Hypothalamus (tissue), 51 donors: ENCODE measurements around the gene LPGAT1.
A peak's percentile ranks its signal among the peaks of the same experiment; 100 is the strongest.
"Not testable (repeated sequence)": the region's sequence is repeated elsewhere in the genome, so short reads cannot be mapped to it uniquely, and the experiment has no call there.

Experiments used
- DNase-seq, 51 donors: peaks; one replicate each; lab custom pipeline; 2025; lab: John Stamatoyannopoulos, UW

The LPGAT1 gene, protein sequence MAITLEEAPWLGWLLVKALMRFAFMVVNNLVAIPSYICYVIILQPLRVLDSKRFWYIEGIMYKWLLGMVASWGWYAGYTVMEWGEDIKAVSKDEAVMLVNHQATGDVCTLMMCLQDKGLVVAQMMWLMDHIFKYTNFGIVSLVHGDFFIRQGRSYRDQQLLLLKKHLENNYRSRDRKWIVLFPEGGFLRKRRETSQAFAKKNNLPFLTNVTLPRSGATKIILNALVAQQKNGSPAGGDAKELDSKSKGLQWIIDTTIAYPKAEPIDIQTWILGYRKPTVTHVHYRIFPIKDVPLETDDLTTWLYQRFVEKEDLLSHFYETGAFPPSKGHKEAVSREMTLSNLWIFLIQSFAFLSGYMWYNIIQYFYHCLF

DNA sequence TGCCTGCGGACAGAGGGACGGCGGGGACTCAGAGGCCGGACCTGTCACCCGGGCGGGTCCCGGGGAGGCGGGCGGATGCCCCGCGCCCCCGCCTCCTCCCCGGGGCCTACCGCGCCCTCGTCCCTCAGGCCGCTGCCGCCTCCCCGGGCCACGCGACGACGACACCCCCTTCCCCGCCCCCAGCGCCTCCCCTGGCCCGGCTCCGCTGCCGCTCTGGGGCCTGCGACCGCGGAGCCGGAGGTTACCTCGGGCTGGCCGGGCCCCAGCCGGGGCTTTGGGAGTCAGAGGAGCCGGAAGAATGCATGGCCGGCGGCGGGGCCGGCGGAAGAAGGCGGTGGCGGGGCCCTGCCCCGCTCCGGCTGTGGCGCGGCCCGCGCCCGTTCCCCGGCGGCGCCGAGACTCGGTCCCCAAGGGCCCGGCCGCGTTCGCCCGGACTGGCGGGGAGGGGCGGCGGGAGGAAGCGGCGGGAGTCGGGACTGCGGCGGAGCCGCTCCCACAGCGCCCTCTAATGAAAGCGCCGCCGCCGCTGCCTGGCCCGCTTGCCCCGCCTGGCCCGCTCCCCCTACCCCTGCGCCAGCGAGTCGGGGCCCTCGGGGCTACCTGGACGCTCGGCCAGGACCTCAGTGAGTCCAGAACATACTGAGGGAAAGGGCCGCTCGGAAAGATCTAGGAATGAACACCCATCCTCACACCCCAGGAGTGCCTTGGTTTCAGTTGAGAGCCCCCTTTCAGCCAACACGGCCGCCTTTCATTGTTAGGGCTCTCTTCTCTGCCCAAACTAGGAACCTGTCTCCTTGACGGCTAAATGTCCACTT lies at the start of gene LPGAT1:
LPGAT1 (minus strand) TSS at position 436 of the 815 bp plus-strand sequence. CDS start 1,467 bp downstream, outside the sequence.
- DNase-seq, result peak; percentile 29 to 92 (median 73)

DNA sequence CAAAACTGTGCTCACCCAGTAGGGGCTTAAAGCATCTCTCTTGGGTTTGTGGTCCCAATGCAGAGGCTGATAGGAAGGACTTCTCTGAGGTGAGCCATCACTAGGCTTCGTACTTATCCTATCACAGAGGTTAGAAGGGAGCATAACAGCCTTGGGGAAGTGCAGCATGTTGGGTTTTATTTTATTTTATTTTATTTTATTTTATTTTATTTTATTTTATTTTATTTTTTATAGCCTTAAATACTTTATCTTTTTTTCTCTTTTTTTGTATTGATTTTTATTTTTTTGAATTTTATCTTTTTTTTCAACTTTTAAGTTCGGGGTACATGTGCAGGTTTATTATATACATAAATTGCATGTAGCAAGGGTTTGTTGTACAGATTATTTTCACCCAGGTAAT lies 48.9 kb upstream of the LPGAT1 start:
- no peak for DNase-seq

DNA sequence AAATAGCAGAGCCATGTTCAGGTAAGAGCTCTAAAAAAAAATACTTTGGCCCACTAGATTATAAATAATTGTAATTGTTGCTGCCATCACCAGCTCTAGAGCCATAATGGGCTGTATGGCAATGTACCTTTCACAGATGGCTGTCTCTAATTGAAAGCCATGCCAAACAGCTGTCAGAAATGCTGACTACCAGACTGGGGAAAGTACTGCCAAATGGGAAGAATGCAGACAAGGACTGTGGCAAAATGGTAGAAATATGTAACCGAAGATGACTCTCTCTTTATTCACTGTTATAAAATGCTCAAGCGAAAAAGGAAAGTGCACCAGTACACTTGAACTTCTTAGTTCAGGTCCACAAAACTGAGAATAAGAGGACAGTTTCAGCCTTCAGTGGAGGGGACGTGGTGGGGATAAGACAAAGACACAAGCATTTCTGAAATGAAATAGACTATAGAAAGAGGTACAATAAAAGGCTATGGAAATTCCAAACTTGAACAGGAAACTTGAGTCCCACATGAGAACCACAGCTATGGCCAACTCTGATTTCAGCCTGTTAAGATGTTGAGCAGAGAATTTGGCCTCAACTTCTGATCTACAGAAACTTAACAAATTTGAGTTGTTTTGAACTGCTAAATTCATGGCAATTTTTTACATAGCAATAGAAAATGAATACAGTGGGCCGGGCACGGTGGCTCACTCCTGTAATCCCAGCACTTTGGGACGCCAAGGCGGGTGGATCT lies 46.5 kb upstream of the LPGAT1 start:
- no peak for DNase-seq

DNA sequence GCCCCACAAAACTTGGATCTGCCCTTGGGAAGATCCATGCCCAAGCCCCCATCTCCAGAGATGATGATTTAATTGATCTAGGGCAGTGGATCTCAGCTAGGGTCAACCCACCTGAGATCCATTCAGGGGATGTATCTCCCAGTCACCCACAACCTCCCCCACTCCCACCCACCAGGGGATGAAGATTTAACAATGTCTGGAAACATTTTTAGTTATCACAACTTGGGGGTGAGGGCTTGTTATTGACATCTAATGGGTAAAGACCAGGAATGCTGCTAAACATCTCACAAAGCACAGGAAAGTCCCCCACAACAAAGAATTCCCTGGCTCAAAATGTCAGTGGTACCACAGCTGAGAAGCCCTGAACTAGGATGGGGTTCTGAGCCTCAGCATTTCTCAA lies 45.0 kb upstream of the LPGAT1 start:
- no peak for DNase-seq

DNA sequence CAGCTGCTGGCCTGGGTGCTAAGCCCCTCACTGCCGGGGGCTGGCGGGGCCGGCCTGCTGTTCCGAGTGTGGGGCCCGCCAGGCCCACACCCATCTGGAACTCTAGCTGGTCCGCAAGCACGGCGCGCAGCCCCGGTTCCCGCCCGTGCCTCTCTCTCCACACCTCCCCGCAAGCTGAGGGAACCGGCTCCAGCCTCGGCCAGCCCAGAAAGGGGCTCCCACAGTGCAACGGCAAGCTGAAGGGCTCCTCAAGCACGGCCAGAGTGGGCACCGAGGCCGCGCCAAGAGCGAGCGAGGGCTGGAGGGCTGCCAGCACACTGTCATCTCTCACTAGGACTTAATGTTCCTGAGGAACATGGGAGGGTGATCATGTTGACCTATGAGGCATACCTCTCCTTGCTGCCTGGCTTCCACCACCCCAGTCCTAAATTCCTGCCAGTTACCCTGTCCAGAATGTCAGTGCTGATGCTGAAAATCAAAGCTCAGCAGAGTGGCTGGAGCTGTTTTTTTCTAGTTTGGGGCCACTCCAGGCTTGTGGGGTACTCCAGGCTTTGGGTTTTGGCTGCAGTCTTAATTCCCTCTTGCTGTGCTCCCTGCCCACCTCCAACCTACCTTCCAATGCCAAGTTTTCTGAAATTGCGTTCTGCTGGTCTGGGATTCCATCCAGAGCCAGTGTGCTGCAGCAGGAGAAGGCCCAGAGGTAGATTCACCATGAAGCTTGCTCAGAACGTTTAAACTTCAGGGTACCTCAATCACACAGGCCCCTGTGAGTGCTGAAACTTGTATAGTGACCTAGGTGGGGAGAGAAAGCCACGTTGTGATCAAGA lies 44.2 kb upstream of the LPGAT1 start:
- DNase-seq, result peak in 4 of 51 donors; percentile 2 to 7 (median 6)

DNA sequence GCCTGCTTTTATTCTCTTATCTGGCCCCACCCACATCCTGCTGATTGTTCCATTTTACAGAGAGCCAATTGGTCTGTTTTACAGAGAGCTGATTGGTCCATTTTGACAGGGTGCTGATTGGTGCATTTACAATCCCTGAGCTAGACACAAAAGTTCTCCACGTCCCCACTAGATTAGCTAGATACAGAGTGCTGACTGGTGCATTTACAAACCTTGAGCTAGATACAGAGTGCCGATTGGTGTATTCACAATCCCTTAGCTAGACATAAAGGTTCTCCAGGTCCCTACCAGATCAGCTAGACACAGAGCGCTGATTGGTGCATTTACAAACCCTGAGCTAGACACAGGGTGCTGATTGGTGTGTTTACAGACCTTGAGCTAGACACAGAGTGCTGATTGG lies 43.2 kb upstream of the LPGAT1 start:
- not testable (repeated sequence) for DNase-seq

DNA sequence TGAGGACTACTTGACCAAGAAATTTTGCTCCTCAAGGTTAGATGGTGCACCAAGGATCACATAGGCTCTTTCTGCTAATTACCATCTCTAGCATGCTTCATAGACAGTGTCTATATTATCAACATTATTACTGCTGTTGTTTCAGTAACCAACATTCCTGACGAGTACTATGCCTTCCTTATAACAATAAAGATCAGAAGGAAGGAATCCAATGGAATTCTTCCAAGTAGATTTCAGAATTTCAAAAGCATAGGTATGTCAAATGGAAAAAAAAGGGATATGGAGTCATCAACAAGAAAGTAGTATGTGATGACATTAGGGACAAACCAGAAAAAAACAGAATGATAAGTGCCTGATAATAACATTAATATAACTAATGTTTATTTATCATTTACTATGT lies 39.6 kb upstream of the LPGAT1 start:
- no peak for DNase-seq

DNA sequence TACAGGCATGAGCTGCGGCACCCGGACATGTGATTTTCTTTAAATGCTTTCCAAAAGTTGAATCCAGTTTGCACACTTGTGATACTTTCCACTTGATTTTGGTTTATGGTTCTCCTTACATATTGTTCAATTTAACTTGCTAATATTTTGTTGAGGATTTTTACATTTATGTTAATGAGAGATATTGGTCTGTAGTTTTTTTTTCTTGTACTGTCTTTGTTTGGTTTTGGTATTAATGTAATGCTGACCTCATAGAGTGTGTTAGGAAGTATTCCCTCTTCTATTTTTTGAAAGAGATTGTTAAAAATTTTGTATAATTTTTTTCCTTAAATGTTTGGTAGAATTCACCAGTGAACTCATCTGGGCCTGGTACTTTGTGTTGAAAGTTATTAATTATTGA lies 34.6 kb upstream of the LPGAT1 start:
- no peak for DNase-seq

DNA sequence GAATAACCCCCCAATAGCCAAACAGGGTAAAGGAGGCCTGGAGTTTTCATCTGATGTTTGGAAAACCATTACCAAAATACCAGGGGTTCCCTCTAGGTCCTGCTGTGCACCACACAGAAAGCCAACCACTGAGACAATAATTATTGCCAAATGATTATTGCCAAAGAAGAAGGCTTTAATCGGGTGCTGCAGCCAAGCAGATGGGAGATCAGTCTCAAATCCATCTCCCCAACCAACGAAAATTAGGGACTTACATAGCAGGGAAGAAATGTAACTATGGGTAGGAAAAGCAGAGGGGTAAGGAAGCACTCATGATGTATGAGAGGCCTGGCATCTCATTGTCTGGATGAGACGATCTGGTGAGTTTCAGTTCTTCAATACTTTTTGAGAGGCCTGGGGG lies 28.8 kb upstream of the LPGAT1 start:
- no peak for DNase-seq

DNA sequence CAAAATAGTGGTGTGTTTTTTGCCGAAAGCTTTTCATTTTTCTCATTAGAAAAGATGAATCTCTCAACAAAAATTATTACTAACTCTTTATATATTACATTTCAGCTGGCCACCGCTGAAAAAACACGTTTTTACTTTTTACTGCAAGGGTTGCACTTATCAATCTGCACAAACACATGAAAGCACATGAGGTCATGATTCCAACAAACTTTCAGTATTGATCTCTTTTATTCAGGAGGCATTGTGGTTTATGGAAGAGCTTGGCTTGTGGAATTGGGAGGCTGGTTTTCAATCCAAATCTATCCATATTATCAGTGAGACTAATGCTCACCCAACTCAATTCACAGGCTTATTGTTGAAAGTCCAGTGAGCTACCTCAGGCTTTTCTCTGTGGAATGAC lies 20.6 kb upstream of the LPGAT1 start:
- DNase-seq, result no peak

DNA sequence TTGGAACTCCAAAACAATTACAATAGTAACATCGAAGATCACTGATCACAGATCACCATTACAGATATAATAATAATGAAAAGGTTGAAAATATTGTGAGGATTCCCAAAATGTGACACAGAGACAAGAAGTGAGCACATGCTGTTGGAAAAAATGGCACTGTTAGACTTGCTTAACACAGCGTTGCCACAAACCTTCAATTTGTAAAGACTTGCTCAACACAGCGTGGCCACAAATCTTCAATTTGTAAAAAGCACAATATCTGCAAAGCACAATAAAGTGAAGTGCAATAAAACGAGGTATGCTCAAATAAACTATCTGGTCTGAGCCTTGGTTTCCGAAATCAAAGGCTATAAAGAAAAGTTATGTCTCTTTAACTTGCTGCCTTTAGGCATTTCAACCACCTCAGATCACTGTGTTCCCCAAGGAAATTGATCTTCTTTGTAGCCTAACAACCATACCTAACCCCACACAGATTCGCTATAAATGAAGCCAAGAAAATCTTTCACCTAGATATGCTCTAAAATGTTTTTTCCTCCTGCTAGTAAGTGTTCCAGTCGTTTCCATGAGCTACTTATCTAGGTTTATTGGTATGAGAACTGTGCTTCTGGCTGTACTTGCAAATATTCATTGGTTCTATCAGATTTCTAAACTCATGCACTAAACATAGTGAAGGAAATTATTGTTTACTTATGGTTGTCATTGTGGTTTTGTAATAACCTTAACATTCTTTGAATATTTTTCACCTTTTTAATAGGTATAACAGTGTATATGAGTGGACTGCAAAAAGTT lies 13.1 kb upstream of the LPGAT1 start:
- no peak for DNase-seq

DNA sequence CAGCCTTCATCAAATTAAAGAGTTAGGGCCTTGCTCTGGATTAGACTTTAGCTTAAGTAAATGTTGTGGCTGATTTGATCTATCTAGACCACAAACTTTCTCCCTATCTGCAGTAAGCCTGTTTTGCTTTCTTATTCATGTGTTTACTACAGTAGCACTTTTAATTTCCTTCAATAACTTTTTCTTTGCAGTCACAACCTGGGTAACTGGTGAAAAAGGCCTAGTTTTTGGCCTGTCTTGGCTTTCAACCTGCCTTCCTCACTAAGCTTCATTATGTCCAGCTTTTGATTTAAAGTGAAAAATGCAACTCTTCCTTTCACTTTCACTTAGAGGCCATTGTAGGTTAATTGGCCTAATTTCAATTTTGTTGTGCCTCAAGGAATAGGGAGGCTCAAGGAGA lies 12.5 kb upstream of the LPGAT1 start:
- no peak for DNase-seq

DNA sequence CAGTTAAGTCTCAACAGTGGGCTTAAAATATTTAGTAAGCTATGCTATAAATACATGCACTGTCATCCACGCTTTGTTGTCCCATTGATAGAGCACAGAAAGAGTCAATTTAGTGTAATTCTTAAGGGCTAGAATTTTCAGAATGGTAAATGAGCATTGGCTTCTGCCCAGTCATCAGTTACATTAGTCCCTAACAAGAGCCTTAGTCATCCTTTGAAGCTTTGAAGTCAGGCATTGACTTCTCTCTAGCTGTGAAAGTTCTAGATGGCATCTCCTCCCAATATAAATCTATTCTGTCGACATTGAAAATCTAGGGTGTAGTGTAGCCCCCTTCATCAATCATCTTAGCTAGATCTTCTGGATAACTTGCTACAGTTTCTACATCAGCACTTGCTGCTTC lies 12.0 kb upstream of the LPGAT1 start:
- no peak for DNase-seq

DNA sequence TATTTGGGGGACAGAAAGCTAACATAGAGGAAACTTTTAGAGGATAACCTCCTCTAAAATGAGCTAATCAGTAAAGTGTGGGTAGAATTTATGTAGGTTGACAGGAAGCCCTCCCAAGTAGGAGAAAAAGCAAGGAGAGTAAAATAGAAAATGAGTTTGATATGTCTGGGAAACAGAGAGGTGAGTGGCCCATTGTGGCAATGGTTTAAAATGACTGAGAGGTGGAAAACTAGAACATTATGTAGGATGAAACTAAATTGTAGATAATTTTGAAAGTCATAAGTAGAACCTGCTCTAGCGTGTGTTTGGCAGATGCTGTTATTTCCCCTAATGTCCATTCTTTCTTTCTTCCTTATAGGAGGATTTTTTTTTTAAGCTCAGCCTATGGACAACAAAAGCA lies 8.5 kb upstream of the LPGAT1 start:
- DNase-seq, result no peak

DNA sequence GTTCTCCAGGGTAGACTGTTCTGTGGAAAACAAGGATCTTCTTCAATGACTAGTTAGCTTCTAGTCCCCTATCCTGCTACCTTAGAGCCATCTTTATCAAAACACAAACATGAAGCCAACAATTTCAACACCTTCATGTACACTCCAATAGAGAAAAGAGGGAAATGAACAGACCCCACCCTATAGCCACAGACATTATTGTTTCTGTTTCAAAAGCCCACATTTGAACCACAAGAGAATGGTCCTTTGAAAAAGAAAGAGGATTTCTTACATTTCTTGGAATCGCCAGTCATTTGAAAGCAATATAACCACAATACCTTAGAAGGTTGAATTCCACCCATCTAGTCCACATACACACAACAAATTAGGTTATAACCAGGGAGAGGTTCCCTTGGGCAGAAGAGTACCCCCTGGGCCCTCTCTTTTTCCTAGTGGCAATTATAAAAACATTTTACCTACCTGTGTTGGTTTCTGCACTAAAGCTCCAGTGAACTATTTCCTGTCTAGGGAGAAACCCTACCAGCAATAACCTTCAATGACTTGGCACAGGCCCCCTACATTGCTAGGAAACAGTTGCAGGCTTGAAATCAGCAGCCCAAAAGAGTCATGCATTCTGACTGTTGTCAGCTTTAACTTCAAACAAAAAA lies 2.7 kb upstream of the LPGAT1 start:
- DNase-seq, result no peak

DNA sequence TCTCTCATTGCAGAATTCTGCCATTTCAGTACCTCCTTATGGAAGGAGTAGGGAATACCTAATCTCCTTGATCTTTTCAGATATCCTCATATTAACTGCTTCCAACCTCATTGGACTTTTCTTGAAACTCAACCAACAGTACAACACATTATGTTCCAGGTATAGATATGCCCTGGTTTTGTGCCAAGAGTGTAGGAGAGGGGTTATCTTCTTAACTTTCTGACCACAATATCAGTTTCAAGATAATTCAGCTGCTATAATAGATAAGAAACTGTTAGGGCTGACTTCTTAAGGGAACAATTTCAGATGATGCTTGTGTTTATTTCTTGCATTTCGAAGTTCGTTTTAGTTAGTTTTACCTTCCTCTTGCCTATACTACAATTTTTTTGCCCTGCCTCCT lies 2.1 kb upstream of the LPGAT1 start:
- no peak for DNase-seq

DNA sequence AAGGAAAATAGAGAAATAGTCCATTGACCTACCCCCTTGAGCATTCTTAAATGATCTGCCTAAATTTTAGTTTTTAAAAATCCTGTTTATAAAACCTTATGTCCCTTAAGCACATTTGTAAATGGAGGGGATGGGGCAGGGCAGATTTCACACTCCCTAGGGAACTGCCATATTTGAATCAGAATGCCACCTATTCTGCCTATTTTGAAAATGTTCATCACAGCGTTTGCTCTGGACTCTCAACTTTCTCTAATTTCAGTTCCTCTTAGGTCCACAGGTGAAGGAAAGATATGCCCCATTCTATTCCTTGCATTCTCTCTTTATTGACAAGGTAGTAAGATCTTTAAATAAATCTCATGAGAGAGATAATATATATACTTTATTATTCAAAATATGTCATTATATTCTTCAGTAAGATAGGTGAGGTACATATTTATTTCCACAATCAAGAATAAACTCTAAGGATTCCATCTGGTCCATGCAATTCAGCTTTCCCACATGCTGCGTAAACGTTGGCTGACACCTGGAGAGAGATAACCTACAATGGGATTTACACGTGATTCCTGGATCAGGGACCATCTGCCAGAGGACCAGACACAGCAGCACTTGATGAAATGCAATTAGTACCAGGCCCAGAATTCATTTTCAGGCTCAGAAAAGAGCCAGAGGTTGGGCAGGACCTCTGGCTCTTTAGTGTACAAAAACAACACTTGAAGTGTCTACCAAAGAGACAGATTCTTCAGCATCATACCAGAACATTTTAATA lies 1.2 kb upstream of the LPGAT1 start:
- DNase-seq, result no peak

DNA sequence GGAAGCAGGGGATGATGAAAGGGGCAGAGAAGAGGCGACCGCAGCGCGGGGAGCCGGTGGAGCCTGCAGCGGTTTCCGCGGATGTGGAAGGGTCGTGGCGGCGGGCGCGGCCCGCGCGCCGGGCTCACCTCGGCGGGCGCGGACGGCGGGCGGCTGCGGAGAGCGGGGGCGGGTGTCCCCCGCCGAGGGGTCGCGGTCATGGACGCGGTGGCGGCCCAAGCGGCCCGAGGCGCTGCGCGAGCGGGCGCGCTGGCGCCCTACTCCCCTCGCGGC lies 572 bp downstream of the LPGAT1 start:
- peak in 10 of 51 donors; percentile 38 to 67 (median 44) for DNase-seq
